ENCODE data around the gene TFAP2E. TPM values are rescaled to one million over a fixed set of nuclear protein-coding genes. Genes with fewer than 3 reads are reported as not detected.

TFAP2E gene
- polyA plus RNA-seq (2013): 3.7 and 4.0 TPM in 2 replicates

- Histone ChIP-seq H2AFZ (ENCODE audit: insufficient read depth, low read length, poor library complexity) (peak within 1 kb of the TSS; percentile 53), H3K4me2 (ENCODE audit: low read length) (peak within 1 kb of the TSS; percentile 82), H3K79me1 (ENCODE audit: low read length) (peaks cover 46% of the 10 kb centered on the region), H3K36me3 (ENCODE audit: control insufficient read depth in 1 of 2, insufficient read depth in 2 of 2, low read length in 2 of 2) (no peaks in the 10 kb centered on the region), H3K18ac (ENCODE audit: low read length) (peak within 1 kb of the TSS; percentile 90), H3K27ac (ENCODE audit: low read depth, low read length) (no peak within 1 kb of the TSS), H2BK12ac (ENCODE audit: low read length) (peak within 1 kb of the TSS; percentile 71), H2BK5ac (ENCODE audit: low read depth, low read length, poor library complexity) (peak within 1 kb of the TSS; percentile 18), H3K23ac (ENCODE audit: low read length) (no peak within 1 kb of the TSS), H3K79me2 (ENCODE audit: control insufficient read depth, insufficient read depth, low read length, poor library complexity) (peaks cover 17% of the 10 kb centered on the region), H3K9me3 (ENCODE audit: insufficient read depth, low read depth, low read length) (no peaks in the 10 kb centered on the region), H2AK5ac (ENCODE audit: low read length) (peak within 1 kb of the TSS; percentile 25), H4K91ac (ENCODE audit: low read depth, low read length) (peak within 1 kb of the TSS; percentile 64), H3K9ac (ENCODE audit: low read length) (peak within 1 kb of the TSS; percentile 67), H2BK120ac (ENCODE audit: insufficient read depth, low read length, poor library complexity) (peak within 1 kb of the TSS; percentile 79), H3K27me3 (ENCODE audit: insufficient read depth, low read length) (peaks cover 5% of the 10 kb centered on the region), H3K14ac (ENCODE audit: low read length) (peak within 1 kb of the TSS; percentile 86), H4K12ac (ENCODE audit: low read depth, low read length) (peak within 1 kb of the TSS; percentile 56), H3K4ac (ENCODE audit: low read depth, low read length) (peak within 1 kb of the TSS; percentile 41), H4K8ac (ENCODE audit: low read depth, low read length) (peak within 1 kb of the TSS; percentile 74), H3K4me3 (ENCODE audit: low read depth, low read length) (peak within 1 kb of the TSS; percentile 78), H3K4me1 (ENCODE audit: control insufficient read depth in 1 of 2, insufficient read depth in 2 of 2, low read length in 2 of 2) (peaks cover 58 to 63% of the 10 kb centered on the region in 2 experiments)
- WGBS (ENCODE audit: extremely low coverage, insufficient coverage, insufficient read length): no CpG with 5 or more reads among the region's 95 CpGs
- peak; percentile 23 to 50 for DNase-seq
Observed at GRCh38 chr1:35573198-35574124, at the start of gene TFAP2E. Gene TFAP2E (plus strand): TSS chr1:35573314. CDS start chr1:35573578, 264 bp downstream.

DNA sequence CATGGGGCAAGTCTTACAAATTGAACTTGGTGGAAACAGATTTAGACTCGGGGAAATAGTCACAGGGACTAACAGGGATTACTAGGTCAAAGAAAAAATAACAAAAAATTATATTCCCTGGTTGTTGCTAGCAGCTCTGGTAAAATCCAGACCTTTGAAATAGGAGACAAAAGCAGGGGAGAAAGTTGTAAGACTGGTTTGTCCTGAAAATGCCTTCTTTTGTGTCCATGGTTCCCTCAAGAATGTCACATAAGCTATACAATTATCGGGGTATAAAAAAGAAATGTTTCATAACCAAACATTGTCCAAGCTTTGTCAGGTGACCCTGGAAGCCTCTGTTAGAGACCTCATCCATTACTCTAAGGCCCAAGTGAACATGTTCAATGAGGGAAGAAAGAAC lies 49.0 kb upstream of the TFAP2E start:
- Histone ChIP-seq H3K36me3 (ENCODE audit: control insufficient read depth in 1 of 2, insufficient read depth in 2 of 2, low read length in 2 of 2) (no peaks in the 10 kb centered on the region), H3K27me3 (ENCODE audit: insufficient read depth, low read length) (no peaks in the 10 kb centered on the region), H3K27ac (ENCODE audit: low read depth, low read length) (peak overlapping the region; percentile 82), H3K79me2 (ENCODE audit: control insufficient read depth, insufficient read depth, low read length, poor library complexity) (no peaks in the 10 kb centered on the region), H4K8ac (ENCODE audit: low read depth, low read length) (no peak overlapping the region), H3K14ac (ENCODE audit: low read length) (no peak overlapping the region), H2BK12ac (ENCODE audit: low read length) (no peak overlapping the region), H4K91ac (ENCODE audit: low read depth, low read length) (peak overlapping the region; percentile 1), H3K4me2 (ENCODE audit: low read length) (peak overlapping the region; percentile 35), H3K9me3 (ENCODE audit: insufficient read depth, low read depth, low read length) (no peaks in the 10 kb centered on the region), H3K4me1 (ENCODE audit: control insufficient read depth in 1 of 2, insufficient read depth in 2 of 2, low read length in 2 of 2) (peaks cover 0 to 5% of the 10 kb centered on the region in 2 experiments), H2BK120ac (ENCODE audit: insufficient read depth, low read length, poor library complexity) (no peak overlapping the region), H4K12ac (ENCODE audit: low read depth, low read length) (no peak overlapping the region), H3K4me3 (ENCODE audit: low read depth, low read length) (no peak overlapping the region), H3K23ac (ENCODE audit: low read length) (no peak overlapping the region), H3K4ac (ENCODE audit: low read depth, low read length) (no peak overlapping the region), H3K9ac (ENCODE audit: low read length) (no peak overlapping the region), H2AFZ (ENCODE audit: insufficient read depth, low read length, poor library complexity) (no peak overlapping the region), H2AK5ac (ENCODE audit: low read length) (no peak overlapping the region), H3K79me1 (ENCODE audit: low read length) (no peaks in the 10 kb centered on the region), H2BK5ac (ENCODE audit: low read depth, low read length, poor library complexity) (no peak overlapping the region), H3K18ac (ENCODE audit: low read length) (no peak overlapping the region)
- WGBS (ENCODE audit: extremely low coverage, insufficient coverage, insufficient read length): no CpG with 5 or more reads among the region's 2 CpGs
- peak in 1 of 2 donors; percentile 15 for DNase-seq

GRCh38 chr1:35530168-35530567 lies 42.9 kb upstream of the TFAP2E start:
- Histone ChIP-seq H4K12ac (ENCODE audit: low read depth, low read length) (no peak overlapping the region), H3K79me1 (ENCODE audit: low read length) (no peaks in the 10 kb centered on the region), H3K27me3 (ENCODE audit: insufficient read depth, low read length) (no peaks in the 10 kb centered on the region), H3K27ac (ENCODE audit: low read depth, low read length) (no peak overlapping the region), H3K9me3 (ENCODE audit: insufficient read depth, low read depth, low read length) (peaks cover 3% of the 10 kb centered on the region), H3K9ac (ENCODE audit: low read length) (no peak overlapping the region), H3K36me3 (ENCODE audit: control insufficient read depth in 1 of 2, insufficient read depth in 2 of 2, low read length in 2 of 2) (peaks cover 4 to 10% of the 10 kb centered on the region in 2 experiments), H4K8ac (ENCODE audit: low read depth, low read length) (no peak overlapping the region), H3K23ac (ENCODE audit: low read length) (no peak overlapping the region), H3K4ac (ENCODE audit: low read depth, low read length) (no peak overlapping the region), H3K18ac (ENCODE audit: low read length) (no peak overlapping the region), H3K4me3 (ENCODE audit: low read depth, low read length) (no peak overlapping the region), H4K91ac (ENCODE audit: low read depth, low read length) (no peak overlapping the region), H2BK12ac (ENCODE audit: low read length) (no peak overlapping the region), H3K4me2 (ENCODE audit: low read length) (no peak overlapping the region), H2BK120ac (ENCODE audit: insufficient read depth, low read length, poor library complexity) (no peak overlapping the region), H2AK5ac (ENCODE audit: low read length) (no peak overlapping the region), H2BK5ac (ENCODE audit: low read depth, low read length, poor library complexity) (no peak overlapping the region), H3K4me1 (ENCODE audit: control insufficient read depth in 1 of 2, insufficient read depth in 2 of 2, low read length in 2 of 2) (no peaks in the 10 kb centered on the region), H3K79me2 (ENCODE audit: control insufficient read depth, insufficient read depth, low read length, poor library complexity) (no peaks in the 10 kb centered on the region), H2AFZ (ENCODE audit: insufficient read depth, low read length, poor library complexity) (no peak overlapping the region), H3K14ac (ENCODE audit: low read length) (no peak overlapping the region)
- DNase-seq: no peak
- no CpG with 5 or more reads among the region's 5 CpGs for WGBS (ENCODE audit: extremely low coverage, insufficient coverage, insufficient read length)

GRCh38 chr1:35530946-35531345 lies 42.2 kb upstream of the TFAP2E start:
- WGBS (ENCODE audit: extremely low coverage, insufficient coverage, insufficient read length): no CpG with 5 or more reads among the region's 2 CpGs
- no peak overlapping the region for H3K4ac ChIP-seq (ENCODE audit: low read depth, low read length)
- H3K23ac ChIP-seq (ENCODE audit: low read length): no peak overlapping the region

More at GRCh38 chr1:35530946-35531345, 42.2 kb upstream of the TFAP2E start:
- H4K91ac ChIP-seq (ENCODE audit: low read depth, low read length): no peak overlapping the region
- H4K12ac ChIP-seq (ENCODE audit: low read depth, low read length): no peak overlapping the region
- H3K4me2 ChIP-seq (ENCODE audit: low read length): no peak overlapping the region
- H3K27me3 ChIP-seq (ENCODE audit: insufficient read depth, low read length): no peaks in the 10 kb centered on the region
- H3K4me1 ChIP-seq (ENCODE audit: control insufficient read depth in 1 of 2, insufficient read depth in 2 of 2, low read length in 2 of 2): no peaks in the 10 kb centered on the region
- no peaks in the 10 kb centered on the region for H3K79me2 ChIP-seq (ENCODE audit: control insufficient read depth, insufficient read depth, low read length, poor library complexity)
- peaks cover 3% of the 10 kb centered on the region for H3K9me3 ChIP-seq (ENCODE audit: insufficient read depth, low read depth, low read length)
- no peak overlapping the region for H2BK120ac ChIP-seq (ENCODE audit: insufficient read depth, low read length, poor library complexity)
- H4K8ac ChIP-seq (ENCODE audit: low read depth, low read length): no peak overlapping the region
- H3K4me3 ChIP-seq (ENCODE audit: low read depth, low read length): no peak overlapping the region
- H3K18ac ChIP-seq (ENCODE audit: low read length): no peak overlapping the region
- H3K36me3 ChIP-seq (ENCODE audit: control insufficient read depth in 1 of 2, insufficient read depth in 2 of 2, low read length in 2 of 2): peaks cover 4 to 10% of the 10 kb centered on the region in 2 experiments
- no peak overlapping the region for H2AFZ ChIP-seq (ENCODE audit: insufficient read depth, low read length, poor library complexity)
- no peak overlapping the region for H2BK5ac ChIP-seq (ENCODE audit: low read depth, low read length, poor library complexity)
- H3K79me1 ChIP-seq (ENCODE audit: low read length): no peaks in the 10 kb centered on the region
- H2AK5ac ChIP-seq (ENCODE audit: low read length): no peak overlapping the region
- no peak overlapping the region for H3K9ac ChIP-seq (ENCODE audit: low read length)
- no peak overlapping the region for H3K27ac ChIP-seq (ENCODE audit: low read depth, low read length)
- H3K14ac ChIP-seq (ENCODE audit: low read length): no peak overlapping the region
- no peak overlapping the region for H2BK12ac ChIP-seq (ENCODE audit: low read length)
- no peak for DNase-seq
